ENCODE results near the gene EDC3. TPM values are rescaled to one million over a fixed set of nuclear protein-coding genes. Genes with fewer than 3 reads are reported as not detected.

Gene EDC3
- total RNA-seq, 1 donor from 2014 or later, result 18.8 TPM

Other genes with a start within 250 kb of the EDC3 start
- 21.4 TPM for gene UBL7, start 234.9 kb downstream of the EDC3 start, total RNA-seq
- gene ARID3B, start 154.8 kb downstream of the EDC3 start, total RNA-seq, result 4.1 TPM
- gene CLK3, start 80.2 kb downstream of the EDC3 start, total RNA-seq, result 54.6 TPM
- gene CYP1A1, start 29.5 kb upstream of the EDC3 start, total RNA-seq, result 0.51 TPM
- gene CYP1A2, start 52.8 kb upstream of the EDC3 start, total RNA-seq, result not detected
- 27.6 TPM for gene CSK, start 86.1 kb upstream of the EDC3 start, total RNA-seq
- gene LMAN1L, start 116.8 kb upstream of the EDC3 start, total RNA-seq, result not detected
- not detected for gene CPLX3, start 130.6 kb upstream of the EDC3 start, total RNA-seq
- gene ULK3, start 147.1 kb upstream of the EDC3 start, total RNA-seq, result 49.2 TPM
- gene SCAMP2, start 177.3 kb upstream of the EDC3 start, total RNA-seq, result 49.9 TPM
- gene MPI, start 194.0 kb upstream of the EDC3 start, total RNA-seq, result 81.8 TPM
- gene FAM219B, start 210.8 kb upstream of the EDC3 start, total RNA-seq, result 76.3 TPM
- 143 TPM for gene COX5A, start 242.0 kb upstream of the EDC3 start, total RNA-seq